ENCODE results near the gene CCZ1.
A peak's percentile ranks its signal among the peaks of the same experiment; 100 is the strongest.
"Not testable (repeated sequence)": the region's sequence is repeated elsewhere in the genome, so short reads cannot be mapped to it uniquely, and the experiment has no call there.

The CCZ1 gene

GRCh38 chr7:5898480-5899224 lies at the start of gene CCZ1:
Gene CCZ1, plus strand, starts transcription at chr7:5898733. Its CDS starts 67 bp downstream, at chr7:5898800.
- peak; percentile 79 to 83 for DNase-seq

- no peak for DNase-seq
Measured at GRCh38 chr7:5850944-5851343, 47.6 kb upstream of the CCZ1 start.

- DNase-seq: no peak
Measured at GRCh38 chr7:5854738-5855137, 43.8 kb upstream of the CCZ1 start.

GRCh38 chr7:5857041-5857575 lies 41.4 kb upstream of the CCZ1 start:
- DNase-seq: not testable (repeated sequence)

GRCh38 chr7:5858494-5858893 lies 40.0 kb upstream of the CCZ1 start:
- not testable (repeated sequence) for DNase-seq

GRCh38 chr7:5861281-5861680 lies 37.3 kb upstream of the CCZ1 start:
- not testable (repeated sequence) for DNase-seq

- not testable (repeated sequence) for DNase-seq
Measured at GRCh38 chr7:5862753-5863366, 35.7 kb upstream of the CCZ1 start.

- not testable (repeated sequence) for DNase-seq
Measured at GRCh38 chr7:5865279-5865931, 33.1 kb upstream of the CCZ1 start.

GRCh38 chr7:5867060-5867459 lies 31.5 kb upstream of the CCZ1 start:
- no peak for DNase-seq

GRCh38 chr7:5868928-5869341 lies 29.6 kb upstream of the CCZ1 start:
- not testable (repeated sequence) for DNase-seq

- no peak for DNase-seq
Measured at GRCh38 chr7:5869691-5870090, 28.8 kb upstream of the CCZ1 start.

GRCh38 chr7:5870311-5870710 lies 28.2 kb upstream of the CCZ1 start:
- DNase-seq: no peak

- no peak for DNase-seq
Measured at GRCh38 chr7:5872326-5872725, 26.2 kb upstream of the CCZ1 start.

- DNase-seq: not testable (repeated sequence)
Measured at GRCh38 chr7:5879591-5879990, 18.9 kb upstream of the CCZ1 start.

GRCh38 chr7:5880106-5880505 lies 18.4 kb upstream of the CCZ1 start:
- not testable (repeated sequence) for DNase-seq

GRCh38 chr7:5884431-5884830 lies 14.1 kb upstream of the CCZ1 start:
- DNase-seq: not testable (repeated sequence)

GRCh38 chr7:5888021-5888420 lies 10.5 kb upstream of the CCZ1 start:
- not testable (repeated sequence) for DNase-seq

- DNase-seq: not testable (repeated sequence)
Measured at GRCh38 chr7:5890244-5890643, 8.3 kb upstream of the CCZ1 start.

GRCh38 chr7:5892498-5892897 lies 6.0 kb upstream of the CCZ1 start:
- no peak for DNase-seq

- not testable (repeated sequence) for DNase-seq
Measured at GRCh38 chr7:5897369-5897919, 1.1 kb upstream of the CCZ1 start.

- not testable (repeated sequence) for DNase-seq
Measured at GRCh38 chr7:5903002-5903401, 4.5 kb downstream of the CCZ1 start.

GRCh38 chr7:5904726-5905125 lies 6.2 kb downstream of the CCZ1 start:
- DNase-seq: not testable (repeated sequence)

GRCh38 chr7:5908835-5909234 lies 10.3 kb downstream of the CCZ1 start:
- DNase-seq: not testable (repeated sequence)

All from NCI-H2081 (cell line).